CD4-positive, alpha-beta T cell (primary cell): Measurements from ENCODE around the gene SIRT4. TPM values are rescaled to one million over a fixed set of nuclear protein-coding genes. Genes with fewer than 3 reads are reported as not detected.

ENCODE experiments used
- ATAC-seq: fragments of 200-7000 bp; cut with Tn5 transposase; one replicate; pipeline ENCODE4 v1.10.0; 2022; ENCODE audit warnings: mild to moderate bottlenecking; ENCODE audit not compliant: poor library complexity
- CTCF ChIA-PET: fragments of 350-600 bp; sonication (Branson Sonifier 250); formaldehyde crosslinking; loops from one replicate; lab custom pipeline; 2021; ENCODE audit warnings: antibody characterized with exemption, inconsistent platforms; lab: Charles Lee
- POLR2A ChIA-PET: fragments of 350-600 bp; sonication (Branson Sonifier 250); formaldehyde crosslinking; loops from one replicate; lab custom pipeline; 2021; ENCODE audit warnings: antibody characterized with exemption, inconsistent platforms; lab: Charles Lee
- DNase-seq, 14 experiments: peaks; one replicate each; pipeline ENCODE4 v3.0.0-alpha.2; 2013 to 2020; ENCODE audit warnings: mixed read lengths in 2 of 14
- H3K27ac ChIP-seq, 2 donors: one replicate each; pipeline versions ENCODE4 v1.5.1 to v1.7.0; 2013; ENCODE audit warnings: low read length in 2 of 2, low read depth in 1 of 2, mild to moderate bottlenecking in 1 of 2
- H3K27me3 ChIP-seq, 2 experiments: 1 replicate in 1 of 2; 2 replicates in 1 of 2; pipeline versions ENCODE4 v1.6.1 to v1.7.0; 2013; ENCODE audit warnings: low read length in 2 of 2, control low read depth in 1 of 2, mild to moderate bottlenecking in 1 of 2, moderate library complexity in 1 of 2; ENCODE audit not compliant: insufficient read depth in 2 of 2, control insufficient read depth in 1 of 2
- H3K36me3 ChIP-seq: one replicate; pipeline ENCODE4 v1.6.1; 2013; ENCODE audit warnings: low read length, control low read depth; ENCODE audit not compliant: insufficient read depth
- H3K4me1 ChIP-seq: one replicate; pipeline ENCODE4 v1.6.1; 2013; ENCODE audit warnings: low read length, control low read depth; ENCODE audit not compliant: insufficient read depth
- H3K4me3 ChIP-seq: one replicate; pipeline ENCODE4 v1.5.1; 2013; ENCODE audit warnings: mild to moderate bottlenecking, low read length, moderate library complexity
- H3K9me3 ChIP-seq, 2 experiments: 1 replicate in 1 of 2; 2 replicates in 1 of 2; pipeline versions ENCODE4 v1.6.1 to v1.7.0; 2013; ENCODE audit warnings: low read length in 2 of 2, mild to moderate bottlenecking in 2 of 2, control low read depth in 1 of 2, moderate library complexity in 1 of 2; ENCODE audit not compliant: control insufficient read depth in 1 of 2, insufficient read depth in 1 of 2
- H3K27ac Mint-ChIP-seq: one replicate; pipeline ENCODE4 v1.8.0; 2020; ENCODE audit warnings: mixed read lengths
- H3K27me3 Mint-ChIP-seq: one replicate; pipeline ENCODE4 v1.8.0; 2021; ENCODE audit warnings: mixed read lengths
- H3K36me3 Mint-ChIP-seq: one replicate; pipeline ENCODE4 v1.8.0; 2021; ENCODE audit warnings: low read depth, mixed read lengths
- H3K4me1 Mint-ChIP-seq: one replicate; pipeline ENCODE4 v1.8.0; 2021; ENCODE audit warnings: low read depth, mixed read lengths
- H3K4me3 Mint-ChIP-seq: one replicate; pipeline ENCODE4 v1.8.0; 2020; ENCODE audit warnings: mild to moderate bottlenecking, mixed read lengths
- H3K9me3 Mint-ChIP-seq: one replicate; pipeline ENCODE4 v1.8.0; 2020; ENCODE audit warnings: mixed read lengths
- CTCF ChIP-seq: fragments of 200-600 bp; IDR thresholded peaks from one replicate; pipeline ENCODE4 v1.8.0; 2022; ENCODE audit warnings: antibody characterized with exemption, mild to moderate bottlenecking
- intact Hi-C, 2 experiments: fragments of 100-400 bp; cut with DNase I in 1 of 2; cut with micrococcal nuclease in 1 of 2; formaldehyde crosslinking; loops; one replicate each; pipeline versions ENCODE4 v1.15.1 to v1.9.0; 2023 to 2025; cut with DNase I, micrococcal nuclease
- total RNA-seq, 174 experiments: library from RNA in 2 of 174; stranded (reverse) in 2 of 174; gene quantifications; one replicate each; pipeline ENCODE4 v1.2.3 and lab custom pipeline; 2021 to 2026

SIRT4 gene
- total RNA-seq, 2 experiments from 2014 or later: 0.59 TPM; not detected in 1

- H3K27me3 Mint-ChIP-seq: peaks cover 59% of the 10 kb centered on the region
- TF ChIP-seq CTCF: no peak
- H3K9me3 Mint-ChIP-seq: no peaks in the 10 kb centered on the region
- no peak overlapping the region for H3K4me3 Mint-ChIP-seq
- Histone ChIP-seq H3K4me1 (peaks cover 8% of the 10 kb centered on the region), H3K36me3 (no peaks in the 10 kb centered on the region), H3K27ac (no peak overlapping the region), H3K9me3 (peaks cover 0 to 5% of the 10 kb centered on the region in 2 experiments), H3K4me3 (no peak overlapping the region), H3K27me3 (peaks cover 23 to 32% of the 10 kb centered on the region in 2 experiments)
- no peaks in the 10 kb centered on the region for H3K36me3 Mint-ChIP-seq
- CTCF ChIA-PET: interaction anchor here (2.2 kb wide), 1 partner anchor 10 kb away, joined by 8 read pairs; no protein-coding TSS in a partner anchor
- intact Hi-C loops: loop anchor here (2.0 to 10.0 kb wide), 5 partner anchors 110 to 755 kb away; partner anchors contain the start of genes DYNLL1 (in 1 of the 2) and UNC119B (in 1 of the 2)
- no peak for DNase-seq
- H3K4me1 Mint-ChIP-seq: no peaks in the 10 kb centered on the region
- no peak for ATAC-seq
- H3K27ac Mint-ChIP-seq: no peak overlapping the region
- POLR2A ChIA-PET: interaction anchor here (0.5 kb wide), 1 partner anchor 215 kb away, joined by 3 read pairs; no protein-coding TSS in a partner anchor
Measured at GRCh38 chr12:120357104-120357503, 55.0 kb downstream of the SIRT4 start.

- Histone ChIP-seq H3K9me3 (peaks cover 0 to 5% of the 10 kb centered on the region in 2 experiments), H3K27me3 (peaks cover 29 to 47% of the 10 kb centered on the region in 2 experiments), H3K36me3 (no peaks in the 10 kb centered on the region), H3K4me3 (no peak overlapping the region), H3K27ac (no peak overlapping the region), H3K4me1 (peaks cover 8% of the 10 kb centered on the region)
- no peaks in the 10 kb centered on the region for H3K4me1 Mint-ChIP-seq
- ATAC-seq (no peak), DNase-seq (no peak)
- ChIA-PET POLR2A (no interaction called here), CTCF (interaction anchor here (2.2 kb wide), 1 partner anchor 9 kb away, joined by 8 read pairs; no protein-coding TSS in a partner anchor)
- intact Hi-C loops: loop anchor here (5.0 to 10.0 kb wide), 3 partner anchors 294 to 754 kb away; partner anchors contain the start of gene UNC119B (in 1 of the 2)
- H3K36me3 Mint-ChIP-seq: no peaks in the 10 kb centered on the region
- no peak for TF ChIP-seq CTCF
- H3K27ac Mint-ChIP-seq: no peak overlapping the region
- no peak overlapping the region for H3K4me3 Mint-ChIP-seq
- H3K27me3 Mint-ChIP-seq: peaks cover 72% of the 10 kb centered on the region
- no peaks in the 10 kb centered on the region for H3K9me3 Mint-ChIP-seq
Measured at GRCh38 chr12:120358412-120359100, 56.4 kb downstream of the SIRT4 start.

- H3K36me3 Mint-ChIP-seq: no peaks in the 10 kb centered on the region
- intact Hi-C loops: loop anchor here (5.0 to 10.0 kb wide), 3 partner anchors 293 to 753 kb away; partner anchors contain the start of gene UNC119B (in 1 of the 2)
- peaks cover 73% of the 10 kb centered on the region for H3K27me3 Mint-ChIP-seq
- ChIA-PET CTCF (interaction anchor here (2.2 kb wide), 1 partner anchor 8 kb away, joined by 8 read pairs; no protein-coding TSS in a partner anchor), POLR2A (no interaction called here)
- no peaks in the 10 kb centered on the region for H3K36me3 ChIP-seq
- TF ChIP-seq CTCF: no peak
- peaks cover 8% of the 10 kb centered on the region for H3K4me1 ChIP-seq
- no peak overlapping the region for H3K27ac ChIP-seq
- no peak overlapping the region for H3K27ac Mint-ChIP-seq
- no peak overlapping the region for H3K4me3 ChIP-seq
- H3K9me3 ChIP-seq: peaks cover 0 to 5% of the 10 kb centered on the region in 2 experiments
- H3K27me3 ChIP-seq: peaks cover 29 to 52% of the 10 kb centered on the region in 2 experiments
- DNase-seq (no peak), ATAC-seq (no peak)
- H3K4me1 Mint-ChIP-seq: no peaks in the 10 kb centered on the region
- H3K9me3 Mint-ChIP-seq: no peaks in the 10 kb centered on the region
- H3K4me3 Mint-ChIP-seq: no peak overlapping the region
Measured at GRCh38 chr12:120359128-120359527, 57.0 kb downstream of the SIRT4 start.
